H1 (cell line): ENCODE data around the gene KCNK2. TPM values are rescaled to one million over a fixed set of nuclear protein-coding genes. Genes with fewer than 3 reads are reported as not detected.

Source experiments
- CTCF ChIA-PET: fragments of 300-600 bp; sonication (Branson Sonifier 250); formaldehyde crosslinking; loops from one replicate; lab custom pipeline; 2021; ENCODE audit not compliant: partially characterized antibody; lab: Charles Lee
- POLR2A ChIA-PET: fragments of 300-600 bp; sonication (Branson Sonifier 250); formaldehyde crosslinking; loops from one replicate; lab custom pipeline; 2021; ENCODE audit warnings: inconsistent platforms; ENCODE audit not compliant: partially characterized antibody; lab: Charles Lee
- DNase-seq, 2 experiments: peaks; one replicate each; pipeline versions ENCODE4 v3.0.0 to v3.0.0-alpha.2; 2010 to 2022; ENCODE audit warnings: low spot score in 2 of 2, low read depth in 1 of 2, mixed read lengths in 1 of 2
- FAIRE-seq: peaks from 2 replicates; lab custom pipeline; 2011; peaks lifted over from hg19 to GRCh38; lab: Jason Lieb, UNC
- H2AFZ ChIP-seq: 2 replicates; pipeline ENCODE4 v1.8.1; 2012; ENCODE audit warnings: low read length, inconsistent platforms
- H2AK5ac ChIP-seq: 2 replicates; pipeline ENCODE4 v1.6.1; 2013; ENCODE audit warnings: low read depth, low read length
- H2BK120ac ChIP-seq: replicated peaks from 2 replicates; pipeline ENCODE3; 2013; ENCODE audit warnings: low read depth, low read length, inconsistent platforms
- H2BK12ac ChIP-seq: 2 replicates; pipeline ENCODE4 v1.6.1; 2013; ENCODE audit warnings: low read depth, low read length
- H2BK15ac ChIP-seq: 2 replicates; pipeline ENCODE4 v1.6.1; 2013; ENCODE audit warnings: low read length
- H2BK20ac ChIP-seq: 2 replicates; pipeline ENCODE4 v1.6.1; 2013; ENCODE audit warnings: low read length
- H2BK5ac ChIP-seq: 2 replicates; pipeline ENCODE4 v1.6.1; 2013; ENCODE audit warnings: low read depth, low read length
- H3K14ac ChIP-seq: 2 replicates; pipeline ENCODE4 v1.6.1; 2013; ENCODE audit warnings: inconsistent platforms; ENCODE audit not compliant: insufficient read length
- H3K18ac ChIP-seq: 2 replicates; pipeline ENCODE4 v1.6.1; 2013; ENCODE audit warnings: low read length; ENCODE audit errors: extremely low read depth
- H3K23ac ChIP-seq: 2 replicates; pipeline ENCODE4 v1.6.1; 2013; ENCODE audit warnings: inconsistent platforms; ENCODE audit not compliant: insufficient read length
- H3K23me2 ChIP-seq: 2 replicates; pipeline ENCODE4 v1.6.1; 2013; ENCODE audit warnings: low read depth, low read length
- H3K27ac ChIP-seq: 2 replicates; pipeline ENCODE4 v1.6.1; 2011; ENCODE audit warnings: low read depth, low read length, inconsistent platforms
- H3K27me3 ChIP-seq, 4 experiments: replicated peaks in 1 of 4; 1 replicate in 1 of 4; 2 replicates in 3 of 4; pipeline versions ENCODE4 v1.6.1 to v1.8.1; 2011 to 2013; ENCODE audit warnings: low read length in 3 of 4, mild to moderate bottlenecking in 3 of 4, inconsistent platforms in 2 of 4, mixed read lengths in 2 of 4, moderate library complexity in 1 of 4; ENCODE audit not compliant: control insufficient read depth in 3 of 4, insufficient read depth in 3 of 4; ENCODE audit errors: extremely low read depth in 1 of 4
- H3K36me3 ChIP-seq, 4 experiments: 2 replicates each; pipeline versions ENCODE4 v1.6.1 to v1.8.1; 2011 to 2013; ENCODE audit warnings: mild to moderate bottlenecking in 4 of 4, low read length in 3 of 4, moderate library complexity in 2 of 4, control low read depth in 1 of 4, inconsistent platforms in 1 of 4; ENCODE audit not compliant: insufficient read depth in 4 of 4, control insufficient read depth in 2 of 4
- H3K4ac ChIP-seq: replicated peaks from 2 replicates; pipeline ENCODE3; 2013; ENCODE audit warnings: low read length, low read depth, mixed read lengths, inconsistent platforms; ENCODE audit not compliant: insufficient read length
- H3K4me1 ChIP-seq, 4 experiments: replicated peaks in 1 of 4; 1 replicate in 1 of 4; 2 replicates in 3 of 4; pipeline versions ENCODE4 v1.6.1 to v1.8.1; 2011 to 2013; ENCODE audit warnings: low read length in 3 of 4, inconsistent platforms in 2 of 4, mixed read lengths in 1 of 4; ENCODE audit not compliant: insufficient read depth in 4 of 4, control insufficient read depth in 3 of 4
- H3K4me2 ChIP-seq, 2 experiments: 2 replicates each; pipeline versions ENCODE4 v1.6.1 to v1.8.1; 2011 to 2013; ENCODE audit warnings: low read depth in 2 of 2, low read length in 2 of 2, control low read depth in 1 of 2, inconsistent platforms in 1 of 2, mild to moderate bottlenecking in 1 of 2; ENCODE audit not compliant: insufficient read depth in 1 of 2
- H3K4me3 ChIP-seq, 4 experiments: fragments of 200-600, 300-600 bp in 1 of 4; sonication (generic), shearing (Covaris generic), sonication (Bioruptor Twin) in 1 of 4; 2 replicates each; pipeline versions ENCODE4 v1.5.1 to v1.8.1; 2011 to 2016; ENCODE audit warnings: low read length in 4 of 4, low read depth in 3 of 4, control low read depth in 2 of 4, inconsistent platforms in 2 of 4, mild to moderate bottlenecking in 2 of 4, mixed read lengths in 1 of 4, moderate library complexity in 1 of 4; ENCODE audit not compliant: insufficient read depth in 2 of 4; ENCODE audit errors: extremely low read depth in 1 of 4
- H3K56ac ChIP-seq: replicated peaks from 2 replicates; pipeline ENCODE3; 2013; ENCODE audit warnings: low read depth, mild to moderate bottlenecking, mixed read lengths, low read length, inconsistent platforms; ENCODE audit not compliant: insufficient read length
- H3K79me1 ChIP-seq: 2 replicates; pipeline ENCODE4 v1.6.1; 2013; ENCODE audit warnings: low read depth, low read length, control low read depth
- H3K79me2 ChIP-seq, 2 experiments: 2 replicates each; pipeline versions ENCODE4 v1.6.1 to v1.8.1; 2012 to 2013; ENCODE audit warnings: low read length in 2 of 2, mild to moderate bottlenecking in 2 of 2, inconsistent platforms in 1 of 2; ENCODE audit not compliant: insufficient read depth in 2 of 2, control insufficient read depth in 1 of 2
- H3K9ac ChIP-seq, 4 experiments: replicated peaks in 1 of 4; 1 replicate in 1 of 4; 2 replicates in 3 of 4; pipeline versions ENCODE4 v1.6.1 to v1.8.1; 2011 to 2013; ENCODE audit warnings: low read depth in 3 of 4, low read length in 3 of 4, control low read depth in 2 of 4, mild to moderate bottlenecking in 2 of 4, moderate library complexity in 2 of 4, inconsistent platforms in 1 of 4; ENCODE audit errors: extremely low read depth in 1 of 4
- H3K9me3 ChIP-seq, 2 experiments: 2 replicates each; pipeline versions ENCODE4 v1.6.1 to v1.8.1; 2012 to 2013; ENCODE audit warnings: mild to moderate bottlenecking in 2 of 2, moderate library complexity in 2 of 2, control low read depth in 1 of 2, inconsistent platforms in 1 of 2, low read depth in 1 of 2, low read length in 1 of 2, mixed read lengths in 1 of 2; ENCODE audit not compliant: insufficient read depth in 2 of 2
- H4K20me1 ChIP-seq, 2 experiments: replicated peaks in 1 of 2; 2 replicates each; pipeline versions ENCODE3 to v1.8.1; 2011 to 2013; ENCODE audit warnings: inconsistent platforms in 2 of 2, low read length in 2 of 2, mild to moderate bottlenecking in 1 of 2; ENCODE audit not compliant: insufficient read depth in 2 of 2, control insufficient read depth in 1 of 2
- H4K5ac ChIP-seq: 2 replicates; pipeline ENCODE4 v1.6.1; 2013; ENCODE audit warnings: low read length, low read depth, mixed read lengths, inconsistent platforms; ENCODE audit not compliant: insufficient read length
- H4K8ac ChIP-seq: 2 replicates; pipeline ENCODE4 v1.8.0; 2013; ENCODE audit warnings: mild to moderate bottlenecking, moderate library complexity, low read length, inconsistent platforms; ENCODE audit not compliant: insufficient read depth; ENCODE audit errors: extremely low read depth
- H4K91ac ChIP-seq: replicated peaks from 2 replicates; pipeline ENCODE3; 2013; ENCODE audit warnings: low read length, mixed read lengths, inconsistent platforms; ENCODE audit not compliant: insufficient read length
- ATF2 ChIP-seq: IDR thresholded peaks from 2 replicates; pipeline ENCODE4 v1.6.1; 2012; ENCODE audit warnings: low read length, inconsistent platforms
- CHD1 ChIP-seq: IDR thresholded peaks from 2 replicates; pipeline ENCODE4 v1.6.1; 2012; ENCODE audit warnings: low read depth, low read length, improper control_type of control experiment
- GABPA ChIP-seq: IDR thresholded peaks from 2 replicates; pipeline ENCODE4 v1.6.1; 2011; ENCODE audit warnings: mild to moderate bottlenecking, low read length, moderate library complexity, borderline replicate concordance; ENCODE audit not compliant: insufficient read depth
- HDAC2 ChIP-seq, 2 experiments: fragments of 300-600 bp in 1 of 2; sonication (generic) in 1 of 2; IDR thresholded peaks; 2 replicates each; pipeline ENCODE4 v1.6.1; 2011 to 2012; ENCODE audit warnings: low read depth in 2 of 2, low read length in 2 of 2, mild to moderate bottlenecking in 2 of 2, moderate library complexity in 2 of 2, borderline replicate concordance in 1 of 2, inconsistent platforms in 1 of 2
- KDM1A ChIP-seq: fragments of 200-600, 300-600 bp; sonication (generic); IDR thresholded peaks from 2 replicates; pipeline ENCODE4 v1.7.1; 2016; ENCODE audit warnings: mild to moderate bottlenecking, low read length, borderline replicate concordance
- PHF8 ChIP-seq: fragments of 200-600 bp; sonication (generic); conservative IDR thresholded peaks from 2 replicates; pipeline ENCODE4 v1.7.1; 2012; ENCODE audit warnings: low read depth, mild to moderate bottlenecking, inconsistent platforms, low read length, moderate library complexity
- POLR2A ChIP-seq, 2 experiments: IDR thresholded peaks; 1 replicate in 1 of 2; 2 replicates in 1 of 2; pipeline ENCODE4 v1.6.1; 2011; ENCODE audit warnings: low read depth in 2 of 2, low read length in 2 of 2, mild to moderate bottlenecking in 2 of 2; ENCODE audit errors: control extremely low read depth in 1 of 2
- POLR2AphosphoS5 ChIP-seq: IDR thresholded peaks from 2 replicates; pipeline ENCODE4 v1.6.1; 2011; ENCODE audit warnings: low read depth, low read length
- RXRA ChIP-seq: IDR thresholded peaks from 2 replicates; pipeline ENCODE4 v1.6.1; 2011; ENCODE audit warnings: low read depth, mild to moderate bottlenecking, low read length, moderate library complexity; ENCODE audit not compliant: insufficient read depth
- SIN3A ChIP-seq, 2 experiments: IDR thresholded peaks in 1 of 2; conservative IDR thresholded peaks in 1 of 2; 2 replicates each; pipeline ENCODE4 v1.6.1; 2011 to 2012; ENCODE audit warnings: low read length in 2 of 2, improper control_type of control experiment in 1 of 2, low read depth in 1 of 2, mild to moderate bottlenecking in 1 of 2
- SP2 ChIP-seq: IDR thresholded peaks from 2 replicates; pipeline ENCODE4 v1.6.1; 2012; ENCODE audit warnings: mild to moderate bottlenecking, low read length, inconsistent platforms
- SRF ChIP-seq: IDR thresholded peaks from 2 replicates; pipeline ENCODE4 v1.6.1; 2011; ENCODE audit warnings: mild to moderate bottlenecking, low read depth, low read length, moderate library complexity
- TCF12 ChIP-seq: IDR thresholded peaks from 2 replicates; pipeline ENCODE4 v1.6.1; 2011; ENCODE audit warnings: low read depth, mild to moderate bottlenecking, low read length
- TEAD4 ChIP-seq: IDR thresholded peaks from 2 replicates; pipeline ENCODE4 v1.6.1; 2012; ENCODE audit warnings: low read depth, low read length, inconsistent platforms, mixed read lengths
- WGBS, 2 experiments: shearing (Covaris generic) in 1 of 2; methylation state at CpG; one replicate each; pipeline versions ENCODE4 v1.1.6 to v1.1.7; 2013 to 2015; ENCODE audit warnings: low lambda C conversion rate in 2 of 2, mixed read lengths in 2 of 2, inconsistent platforms in 1 of 2, low coverage in 1 of 2, missing lambda C conversion rate in 1 of 2; ENCODE audit not compliant: insufficient replicate concordance in 2 of 2, insufficient coverage in 1 of 2, insufficient read length in 1 of 2; ENCODE audit errors: extremely low coverage in 1 of 2, missing lambda C conversion rate in 1 of 2; 5-methylcytosine and 5-hydroxymethylcytosine counted together
- polyA plus RNA-seq, 7 experiments: library from polyadenylated mRNA; depleted of rRNA in 3 of 7; stranded (reverse) in 5 of 7; unstranded in 2 of 7; fragments of >200 nt in 5 of 7; fragments of 200-250 nt in 2 of 7; gene quantifications; 1 replicate in 5 of 7; 2 replicates in 1 of 7; 4 replicates in 1 of 7; pipeline versions ENCODE4 v1.2.1 to v1.2.3, GENCODE V29; 2011 to 2013; ENCODE audit warnings: missing spikeins in 2 of 7, mixed read lengths in 2 of 7
- total RNA-seq: library from RNA; stranded (reverse); fragmentation: NEBNext Ultra II Directional; extraction: Animal tissue kit (Norgen Biotek cat#: 25700); gene quantifications from 2 replicates; pipeline ENCODE4 v1.2.1, GENCODE V29; 2021

KCNK2 gene
- total and polyA plus RNA-seq, 2 of the 8 experiments (the other 6 are each of a cell fraction or from before 2014, with no cell fraction given) = 0.59 to 1.2 TPM

GRCh38 chr1:215109171-215109570 is 26.6 kb downstream of the KCNK2 start:
- Histone ChIP-seq H3K23me2 (no peaks in the 10 kb centered on the region), H4K5ac (no peak overlapping the region), H3K36me3 (no peaks in the 10 kb centered on the region), H3K4me2 (no peak overlapping the region), H2BK15ac (no peak overlapping the region), H2AFZ (no peak overlapping the region), H3K9ac (no peak overlapping the region), H3K4me1 (no peaks in the 10 kb centered on the region), H4K8ac (no peak overlapping the region), H3K27ac (no peak overlapping the region), H3K79me2 (no peaks in the 10 kb centered on the region), H2BK5ac (no peak overlapping the region), H2BK120ac (no peak overlapping the region), H3K4me3 (no peak overlapping the region), H3K27me3 (no peaks in the 10 kb centered on the region), H2AK5ac (no peak overlapping the region), H4K20me1 (no peaks in the 10 kb centered on the region), H3K23ac (no peak overlapping the region), H3K9me3 (0 out of 4 replicates have a peak, but pooled peaks cover 0 to 6% of the 10 kb centered on the region in 2 experiments), H4K91ac (no peak overlapping the region), H2BK20ac (no peak overlapping the region), H3K18ac (no peak overlapping the region), H3K79me1 (no peaks in the 10 kb centered on the region), H2BK12ac (no peak overlapping the region), H3K14ac (no peak overlapping the region), H3K56ac (no peak overlapping the region), H3K4ac (no peak overlapping the region)
- 94 to 100% methylated on average over 1 to 5 of the region's 5 CpGs for WGBS, 2 experiments
- FAIRE-seq = no peak
- CTCF ChIA-PET = no interaction called here
- DNase-seq = no peak
- POLR2A ChIA-PET = no interaction called here
- no peak for TF ChIP-seq SRF
- no peak for TF ChIP-seq GABPA
- TF ChIP-seq RXRA = no peak
- no peak for TF ChIP-seq TCF12
- no peak for TF ChIP-seq POLR2AphosphoS5
- TF ChIP-seq POLR2A (IDR thresholded peaks at IDR 0.05; ENCODE audit: control extremely low read depth in 1 of 2, low read depth in 2 of 2, low read length in 2 of 2) = no peak
- TF ChIP-seq TEAD4 = no peak
- TF ChIP-seq KDM1A = no peak
- no peak for TF ChIP-seq PHF8
- TF ChIP-seq SP2 = no peak
- TF ChIP-seq CHD1 = no peak
- no peak for TF ChIP-seq ATF2
- TF ChIP-seq HDAC2 (IDR thresholded peaks at IDR 0.05; ENCODE audit: borderline replicate concordance in 1 of 2, low read depth in 2 of 2, low read length in 2 of 2) = no peak
- TF ChIP-seq SIN3A (conservative IDR thresholded peaks at IDR 0.05 in 1 of 2, IDR thresholded peaks at IDR 0.05 in 1 of 2; ENCODE audit: low read depth in 1 of 2, low read length in 2 of 2) = no peak
